HUES64 (cell line): ENCODE data around the gene DENND5B.

Experiments used
- H3K27ac ChIP-seq: 2 replicates; pipeline ENCODE4 v1.7.0; 2013; ENCODE audit warnings: low read depth, low read length, inconsistent platforms
- H3K27me3 ChIP-seq: 2 replicates; pipeline ENCODE4 v1.6.1; 2013; ENCODE audit warnings: mild to moderate bottlenecking, low read length; ENCODE audit not compliant: insufficient read depth
- H3K36me3 ChIP-seq: 2 replicates; pipeline ENCODE4 v1.6.1; 2013; ENCODE audit warnings: mild to moderate bottlenecking, low read length; ENCODE audit not compliant: insufficient read depth
- H3K4me1 ChIP-seq: 2 replicates; pipeline ENCODE4 v1.6.1; 2013; ENCODE audit warnings: mild to moderate bottlenecking, low read length, moderate library complexity; ENCODE audit not compliant: insufficient read depth
- H3K4me3 ChIP-seq: 2 replicates; pipeline ENCODE4 v1.5.1; 2013; ENCODE audit warnings: mild to moderate bottlenecking, low read length, moderate library complexity
- H3K9ac ChIP-seq: 2 replicates; pipeline ENCODE4 v1.6.1; 2013; ENCODE audit warnings: mild to moderate bottlenecking, low read depth, low read length
- H3K9me3 ChIP-seq: 2 replicates; pipeline ENCODE4 v1.6.1; 2013; ENCODE audit warnings: low read depth, low read length; ENCODE audit not compliant: insufficient read depth
- WGBS: fragments of 150-250, 120-280 bp; methylation state at CpG from one replicate; pipeline ENCODE4 v1.1.7; 2013; ENCODE audit warnings: missing lambda C conversion rate; 5-methylcytosine and 5-hydroxymethylcytosine counted together

Gene DENND5B

DNA sequence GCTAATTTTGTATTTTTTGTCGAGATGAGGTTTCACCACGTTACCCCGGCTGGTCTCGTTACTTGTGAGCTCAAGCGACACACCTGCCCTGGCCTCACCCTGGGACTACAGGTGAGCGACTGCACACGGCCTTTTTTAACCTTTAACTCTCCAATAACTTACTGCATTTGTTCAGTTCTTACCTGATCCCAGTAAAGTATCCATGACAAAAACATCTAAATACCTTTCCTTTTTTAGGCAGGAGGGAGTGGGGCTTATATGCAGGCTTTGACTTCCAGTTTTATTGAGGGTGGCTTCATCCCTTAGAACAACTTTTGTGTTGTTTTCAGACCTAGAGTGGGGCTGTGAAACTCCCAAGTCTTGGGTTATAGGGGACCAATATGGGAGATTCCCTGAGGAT lies 68.3 kb downstream of the DENND5B start:
- no peak overlapping the region for H3K4me3 ChIP-seq
- peaks cover 61% of the 10 kb centered on the region for H3K4me1 ChIP-seq
- peak overlapping the region; percentile 49 for H3K27ac ChIP-seq
- H3K9me3 ChIP-seq, result no peaks in the 10 kb centered on the region
- no peaks in the 10 kb centered on the region for H3K36me3 ChIP-seq
- H3K9ac ChIP-seq, result peak overlapping the region; percentile 18; the same call in 1 of the 2 replicates
- H3K27me3 ChIP-seq, result no peaks in the 10 kb centered on the region
- 60% methylated on average over 7 of the region's 7 CpGs for WGBS

GRCh38 chr12:31521964-31522363 lies 69.0 kb downstream of the DENND5B start:
- Histone ChIP-seq H3K9ac (no peak overlapping the region), H3K4me3 (no peak overlapping the region), H3K9me3 (no peaks in the 10 kb centered on the region), H3K27ac (peak overlapping the region; percentile 49), H3K4me1 (peaks cover 67% of the 10 kb centered on the region), H3K27me3 (no peaks in the 10 kb centered on the region), H3K36me3 (no peaks in the 10 kb centered on the region)
- WGBS, result 54% methylated on average over 1 of the region's 1 CpG

- peak overlapping the region; percentile 64 for H3K9ac ChIP-seq
- no peaks in the 10 kb centered on the region for H3K9me3 ChIP-seq
- peaks cover 64% of the 10 kb centered on the region for H3K4me1 ChIP-seq
- H3K27me3 ChIP-seq, result no peaks in the 10 kb centered on the region
- H3K4me3 ChIP-seq, result peak overlapping the region; percentile 7; the same call in 1 of the 2 replicates
- peak overlapping the region; percentile 96 for H3K27ac ChIP-seq
- H3K36me3 ChIP-seq, result no peaks in the 10 kb centered on the region
These were observed 71.4 kb downstream of the DENND5B start for GRCh38 chr12:31519511-31519910.

DNA sequence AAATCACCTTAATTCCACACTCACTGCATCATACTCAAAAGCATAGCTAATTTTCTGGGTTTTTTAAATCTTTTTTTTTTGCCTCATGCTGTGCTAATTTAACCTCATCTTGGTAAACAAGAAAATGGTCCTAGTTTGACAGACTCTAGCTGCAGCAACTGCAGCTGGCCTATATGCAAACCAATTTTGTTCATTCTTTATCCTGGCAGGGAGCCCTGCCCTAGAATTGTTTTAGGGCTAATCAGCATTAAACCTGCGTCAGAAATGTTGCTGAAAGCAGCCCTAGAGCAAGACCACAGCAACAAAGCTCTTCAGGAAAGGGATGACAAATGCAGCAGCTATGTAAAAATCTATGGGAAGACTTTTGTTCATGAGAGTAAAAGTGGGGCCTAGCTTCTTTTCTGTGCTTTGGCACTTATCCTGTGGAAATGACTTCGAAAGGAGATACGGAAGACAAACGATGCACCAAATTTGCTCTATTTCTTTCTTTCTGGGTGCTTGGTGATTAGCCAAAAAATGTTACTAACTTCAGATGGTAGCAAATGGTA lies 72.2 kb downstream of the DENND5B start:
- peak overlapping the region; percentile 96 for H3K27ac ChIP-seq
- H3K4me3 ChIP-seq, result peak overlapping the region; percentile 7
- peak overlapping the region; percentile 64 for H3K9ac ChIP-seq

DNA sequence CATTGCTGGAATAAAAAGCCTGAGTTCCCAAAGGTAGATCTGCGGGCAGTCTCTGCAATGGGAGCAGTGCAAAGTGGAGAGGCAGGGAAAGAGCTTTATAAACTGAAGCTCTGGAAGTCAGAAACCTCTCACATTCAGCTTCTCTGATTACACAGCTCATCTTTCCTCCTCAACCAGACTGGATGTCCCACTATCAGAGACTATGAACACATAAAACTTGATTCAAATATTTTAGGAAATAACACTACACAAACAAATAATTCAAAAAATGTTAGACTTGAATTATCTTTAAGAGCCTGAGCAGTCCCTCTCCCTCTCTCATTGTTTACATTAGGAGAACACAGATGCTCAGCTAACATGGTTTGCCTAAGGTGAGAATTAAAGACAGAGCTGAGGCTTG lies 72.9 kb downstream of the DENND5B start:
- Histone ChIP-seq H3K9ac (peak overlapping the region; percentile 58), H3K4me3 (no peak overlapping the region), H3K27me3 (no peaks in the 10 kb centered on the region), H3K9me3 (no peaks in the 10 kb centered on the region), H3K27ac (peak overlapping the region; percentile 96), H3K4me1 (peaks cover 55% of the 10 kb centered on the region), H3K36me3 (no peaks in the 10 kb centered on the region)
- 58% methylated on average over 1 of the region's 1 CpG for WGBS

More for the DNA sequence above, 72.2 kb downstream of the DENND5B start:
- Histone ChIP-seq H3K4me1 (peaks cover 60% of the 10 kb centered on the region), H3K36me3 (no peaks in the 10 kb centered on the region), H3K9me3 (no peaks in the 10 kb centered on the region), H3K27me3 (no peaks in the 10 kb centered on the region)
- WGBS, result 24% methylated on average over 4 of the region's 4 CpGs

- H3K9ac ChIP-seq, result no peak overlapping the region
- no peak overlapping the region for H3K27ac ChIP-seq
- no peaks in the 10 kb centered on the region for H3K27me3 ChIP-seq
- H3K9me3 ChIP-seq, result no peaks in the 10 kb centered on the region
- H3K4me3 ChIP-seq, result no peak overlapping the region
- no peaks in the 10 kb centered on the region for H3K36me3 ChIP-seq
- H3K4me1 ChIP-seq, result peaks cover 43% of the 10 kb centered on the region
- WGBS, result 100% methylated on average over 1 of the region's 2 CpGs
These were observed 74.2 kb downstream of the DENND5B start for GRCh38 chr12:31516702-31517101.

DNA sequence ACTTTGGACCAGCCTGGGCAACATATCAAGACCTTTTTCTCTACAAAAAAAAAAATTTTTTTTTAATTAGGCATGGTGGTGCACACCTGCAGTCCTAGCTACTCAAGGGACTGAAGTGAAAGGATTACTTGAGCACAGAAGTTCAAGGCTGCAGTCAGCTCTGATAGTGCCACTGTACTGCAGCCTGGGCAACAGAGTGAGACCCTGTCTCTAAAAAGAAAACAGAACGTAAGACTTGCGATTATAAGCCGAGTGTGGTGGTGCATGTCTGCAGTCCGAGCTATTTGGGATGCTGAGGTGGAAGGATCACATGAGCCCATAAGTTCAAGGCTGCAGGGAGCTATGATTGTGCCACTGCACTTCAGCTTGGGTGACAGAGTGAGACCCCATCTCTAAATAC lies 76.0 kb downstream of the DENND5B start:
- Histone ChIP-seq H3K9me3 (no peaks in the 10 kb centered on the region), H3K9ac (no peak overlapping the region)

DNA sequence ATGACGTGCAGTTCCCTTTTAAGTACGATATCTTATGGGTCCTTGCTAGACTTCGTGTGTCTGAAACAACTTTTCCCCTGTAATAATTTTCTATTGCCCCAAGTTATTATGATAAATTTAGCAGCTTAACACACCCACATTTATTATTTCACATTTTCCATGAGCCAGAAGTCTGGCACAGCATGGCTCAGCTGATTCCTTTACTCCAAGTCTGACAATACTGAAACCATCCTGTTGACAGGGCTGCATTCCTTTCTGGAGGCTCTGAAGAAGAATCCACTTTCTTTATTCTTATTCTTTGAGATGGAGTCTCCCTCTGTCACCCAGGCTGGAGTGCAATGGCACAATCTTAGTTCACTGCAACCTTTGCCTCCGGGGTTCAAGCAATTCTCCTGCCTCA lies 80.9 kb downstream of the DENND5B start:
- peak overlapping the region; percentile 36 for H3K27ac ChIP-seq
- peaks cover 40% of the 10 kb centered on the region for H3K4me1 ChIP-seq
- no peak overlapping the region for H3K9ac ChIP-seq
- WGBS, result 96% methylated on average over 4 of the region's 4 CpGs
- no peaks in the 10 kb centered on the region for H3K27me3 ChIP-seq
- H3K4me3 ChIP-seq, result no peak overlapping the region
- no peaks in the 10 kb centered on the region for H3K36me3 ChIP-seq
- H3K9me3 ChIP-seq, result peaks cover 6% of the 10 kb centered on the region; the same call in 1 of the 2 replicates

More for the DNA sequence above, 76.0 kb downstream of the DENND5B start:
- Histone ChIP-seq H3K4me1 (peaks cover 34% of the 10 kb centered on the region), H3K27ac (no peak overlapping the region), H3K4me3 (no peak overlapping the region), H3K27me3 (no peaks in the 10 kb centered on the region), H3K36me3 (no peaks in the 10 kb centered on the region)
- WGBS, result 93% methylated on average over 4 of the region's 4 CpGs

DNA sequence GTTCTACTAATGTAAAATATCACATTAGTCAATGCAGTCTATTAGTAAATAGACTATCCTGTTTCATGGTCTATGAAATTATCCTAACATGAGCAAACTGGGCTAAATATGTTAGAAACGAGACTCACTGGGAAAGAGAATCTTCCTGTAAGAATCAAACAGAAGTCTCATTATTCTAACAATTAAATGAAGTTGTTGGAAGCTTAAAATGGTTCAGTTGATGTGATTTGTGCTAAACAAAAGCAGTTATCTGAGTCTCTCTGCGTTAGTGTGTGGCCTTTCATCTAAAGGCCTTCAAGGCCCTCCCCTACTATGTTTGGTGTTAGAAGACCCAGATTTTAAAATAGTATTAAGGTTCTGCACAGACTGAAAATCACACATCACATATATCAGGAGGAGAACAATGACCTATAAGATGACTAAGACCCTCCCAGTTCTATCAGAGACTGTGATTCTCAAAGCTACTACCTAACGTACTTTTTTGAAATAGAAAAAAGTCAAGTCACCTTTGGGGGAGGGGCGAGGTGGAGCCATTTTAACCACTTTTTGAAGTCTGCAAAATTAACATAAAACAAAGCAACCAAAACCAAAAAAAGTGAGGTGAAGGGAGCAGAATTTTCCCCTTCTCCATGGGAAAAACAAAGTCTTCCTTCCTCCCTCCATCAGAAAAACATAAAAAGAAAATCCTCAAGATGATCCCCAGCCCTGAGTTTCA lies 82.3 kb downstream of the DENND5B start:
- 36% methylated on average over 1 of the region's 4 CpGs for WGBS
- Histone ChIP-seq H3K9me3 (peaks cover 12% of the 10 kb centered on the region; the same call in 1 of the 2 replicates), H3K27me3 (no peaks in the 10 kb centered on the region), H3K27ac (peak overlapping the region; percentile 84), H3K4me1 (peaks cover 40% of the 10 kb centered on the region), H3K36me3 (no peaks in the 10 kb centered on the region), H3K4me3 (no peak overlapping the region; the same call in 1 of the 2 replicates), H3K9ac (peak overlapping the region; percentile 54)

DNA sequence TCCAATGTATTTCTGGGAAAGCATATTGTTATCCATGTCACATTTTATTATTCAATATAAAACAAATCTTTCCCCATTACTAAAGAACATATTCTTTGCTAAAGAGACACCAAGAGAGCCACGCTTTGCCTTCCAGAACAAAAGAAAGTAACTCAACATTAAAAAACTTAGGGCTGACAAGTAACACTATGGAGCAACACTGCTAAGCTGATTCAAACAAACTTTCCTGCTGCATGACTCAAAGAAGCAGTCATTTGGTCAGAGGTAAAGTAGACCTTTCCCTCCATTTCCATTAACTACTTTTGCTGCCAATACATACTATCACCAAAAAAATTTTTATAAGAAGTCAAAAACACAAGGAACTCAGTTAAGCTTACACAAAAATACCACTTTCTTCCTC lies 83.0 kb downstream of the DENND5B start:
- H3K9me3 ChIP-seq, result peaks cover 12% of the 10 kb centered on the region; the same call in 1 of the 2 replicates
- 73% methylated on average over 1 of the region's 1 CpG for WGBS
- peaks cover 42% of the 10 kb centered on the region for H3K4me1 ChIP-seq
- no peak overlapping the region for H3K4me3 ChIP-seq
- peak overlapping the region; percentile 84 for H3K27ac ChIP-seq
- peak overlapping the region; percentile 54; the same call in 1 of the 2 replicates for H3K9ac ChIP-seq
- H3K27me3 ChIP-seq, result no peaks in the 10 kb centered on the region
- H3K36me3 ChIP-seq, result no peaks in the 10 kb centered on the region

DNA sequence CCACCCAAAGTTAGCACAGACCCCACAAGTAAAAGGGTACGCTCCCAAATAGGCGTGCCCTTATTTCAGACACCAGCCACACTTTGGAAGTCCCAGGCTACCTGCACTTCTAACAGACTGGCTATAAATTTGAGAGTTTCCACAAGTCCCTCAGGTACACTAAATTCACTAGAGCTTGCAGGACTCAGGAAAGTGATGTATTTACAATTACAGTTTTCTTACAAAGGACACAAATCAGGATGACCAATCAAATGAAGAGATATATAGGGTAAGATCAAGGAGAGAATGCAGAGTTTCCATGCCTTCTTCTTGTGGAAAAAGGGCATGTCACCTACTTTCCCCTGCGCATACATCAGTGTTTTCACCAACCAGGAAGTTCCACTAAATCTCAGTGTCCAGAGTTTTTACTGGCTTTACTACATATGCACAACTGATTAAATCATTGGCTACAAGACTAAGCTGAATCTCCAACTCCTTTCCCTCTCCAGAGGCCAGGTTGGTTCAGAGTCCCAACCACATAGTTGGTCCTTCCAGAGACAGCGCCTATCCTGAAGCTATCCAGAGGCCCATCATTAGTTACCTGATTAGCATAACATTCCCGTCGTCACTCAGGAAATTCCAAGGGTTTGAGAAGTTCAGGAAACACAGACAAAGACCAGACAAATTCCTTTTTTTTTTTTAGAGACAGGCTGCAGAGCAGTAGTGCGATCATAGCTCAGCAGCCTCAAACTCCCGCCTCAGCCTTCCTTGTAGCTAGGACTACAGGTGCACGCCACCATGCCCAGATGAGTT lies 84.2 kb downstream of the DENND5B start:
- peak overlapping the region; percentile 84 for H3K27ac ChIP-seq
- no peaks in the 10 kb centered on the region for H3K27me3 ChIP-seq
- H3K36me3 ChIP-seq, result no peaks in the 10 kb centered on the region
- peaks cover 46% of the 10 kb centered on the region for H3K4me1 ChIP-seq
- H3K4me3 ChIP-seq, result no peak overlapping the region
- WGBS, result 68% methylated on average over 9 of the region's 9 CpGs
- H3K9ac ChIP-seq, result peak overlapping the region; percentile 41; the same call in 1 of the 2 replicates
- peaks cover 12% of the 10 kb centered on the region; the same call in 1 of the 2 replicates for H3K9me3 ChIP-seq
